ENCODE data around the gene CYB5R3.

DNA sequence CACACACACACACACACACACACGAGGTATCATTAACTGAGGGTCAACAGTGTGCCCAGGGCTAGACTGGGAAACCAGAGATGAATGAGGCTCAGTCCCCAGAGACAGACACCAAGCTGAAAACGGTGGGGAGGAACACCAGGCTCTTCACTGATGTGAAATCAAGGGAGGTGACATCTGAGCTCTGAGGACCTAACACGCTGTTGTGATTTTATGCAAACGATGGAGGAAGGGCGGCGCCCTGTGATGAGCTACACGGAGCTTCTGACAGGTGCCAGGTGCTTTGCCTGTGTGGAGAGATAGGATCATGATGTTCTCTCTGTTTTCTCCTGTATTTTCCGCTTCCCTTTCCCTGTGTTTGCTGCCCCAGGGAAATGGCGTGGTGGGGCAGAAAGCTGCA lies 6.5 kb upstream of the CYB5R3 start:
- TF ChIP-seq CTCF (conservative IDR thresholded peaks at IDR 0.05; ENCODE audit: low read depth, low read length) (no peak), EZH2 (IDR thresholded peaks at IDR 0.05; ENCODE audit: borderline replicate concordance, low read depth, low read length, poor library complexity, severe bottlenecking) (no peak)
